Neutrophil (primary cell): ENCODE measurements around the gene ANKS1A.

Source experiments
- H3K27ac ChIP-seq: fragments of 200-600 bp; sonication (generic); 2 replicates; pipeline ENCODE4 v1.5.1; 2016; ENCODE audit warnings: mild to moderate bottlenecking, moderate library complexity
- H3K27me3 ChIP-seq: fragments of 200-600 bp; sonication (generic); 2 replicates; pipeline ENCODE4 v1.6.0; 2016; ENCODE audit warnings: mild to moderate bottlenecking
- H3K36me3 ChIP-seq: fragments of 200-600 bp; sonication (generic); 2 replicates; pipeline ENCODE4 v1.5.1; 2017
- H3K4me1 ChIP-seq, 2 experiments: fragments of 200-600 bp in 1 of 2; sonication (generic) in 1 of 2; 1 replicate in 1 of 2; 2 replicates in 1 of 2; pipeline versions ENCODE4 v1.5.1 to v1.6.1; 2013 to 2016; ENCODE audit warnings: low read depth in 1 of 2, low read length in 1 of 2, mild to moderate bottlenecking in 1 of 2, moderate library complexity in 1 of 2; ENCODE audit not compliant: control insufficient read depth in 1 of 2, insufficient read depth in 1 of 2
- H3K4me3 ChIP-seq, 2 experiments: fragments of 200-600 bp in 1 of 2; sonication (generic) in 1 of 2; 1 replicate in 1 of 2; 2 replicates in 1 of 2; pipeline ENCODE4 v1.5.1; 2013 to 2016; ENCODE audit warnings: low read depth in 1 of 2, low read length in 1 of 2, mild to moderate bottlenecking in 1 of 2, moderate library complexity in 1 of 2
- H3K9me3 ChIP-seq: fragments of 200-600 bp; sonication (generic); 2 replicates; pipeline ENCODE4 v1.5.1; 2016
- TF ChIP-seq, protein P1 (sequence below): fragments of 200-600 bp; sonication (generic); IDR thresholded peaks from 2 replicates; pipeline ENCODE4 v1.5.1; 2016; ENCODE audit warnings: antibody characterized with exemption

The ANKS1A gene

GRCh38 chr6:35023091-35024000 is 134.3 kb downstream of the ANKS1A start:
- Histone ChIP-seq H3K4me3 (no peak overlapping the region), H3K27me3 (no peaks in the 10 kb centered on the region), H3K9me3 (no peaks in the 10 kb centered on the region), H3K27ac (no peak overlapping the region), H3K4me1 (peaks cover 0 to 10% of the 10 kb centered on the region in 2 experiments), H3K36me3 (peaks cover 59% of the 10 kb centered on the region)
- TF ChIP-seq, protein P1, sequence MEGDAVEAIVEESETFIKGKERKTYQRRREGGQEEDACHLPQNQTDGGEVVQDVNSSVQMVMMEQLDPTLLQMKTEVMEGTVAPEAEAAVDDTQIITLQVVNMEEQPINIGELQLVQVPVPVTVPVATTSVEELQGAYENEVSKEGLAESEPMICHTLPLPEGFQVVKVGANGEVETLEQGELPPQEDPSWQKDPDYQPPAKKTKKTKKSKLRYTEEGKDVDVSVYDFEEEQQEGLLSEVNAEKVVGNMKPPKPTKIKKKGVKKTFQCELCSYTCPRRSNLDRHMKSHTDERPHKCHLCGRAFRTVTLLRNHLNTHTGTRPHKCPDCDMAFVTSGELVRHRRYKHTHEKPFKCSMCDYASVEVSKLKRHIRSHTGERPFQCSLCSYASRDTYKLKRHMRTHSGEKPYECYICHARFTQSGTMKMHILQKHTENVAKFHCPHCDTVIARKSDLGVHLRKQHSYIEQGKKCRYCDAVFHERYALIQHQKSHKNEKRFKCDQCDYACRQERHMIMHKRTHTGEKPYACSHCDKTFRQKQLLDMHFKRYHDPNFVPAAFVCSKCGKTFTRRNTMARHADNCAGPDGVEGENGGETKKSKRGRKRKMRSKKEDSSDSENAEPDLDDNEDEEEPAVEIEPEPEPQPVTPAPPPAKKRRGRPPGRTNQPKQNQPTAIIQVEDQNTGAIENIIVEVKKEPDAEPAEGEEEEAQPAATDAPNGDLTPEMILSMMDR: no peak

DNA sequence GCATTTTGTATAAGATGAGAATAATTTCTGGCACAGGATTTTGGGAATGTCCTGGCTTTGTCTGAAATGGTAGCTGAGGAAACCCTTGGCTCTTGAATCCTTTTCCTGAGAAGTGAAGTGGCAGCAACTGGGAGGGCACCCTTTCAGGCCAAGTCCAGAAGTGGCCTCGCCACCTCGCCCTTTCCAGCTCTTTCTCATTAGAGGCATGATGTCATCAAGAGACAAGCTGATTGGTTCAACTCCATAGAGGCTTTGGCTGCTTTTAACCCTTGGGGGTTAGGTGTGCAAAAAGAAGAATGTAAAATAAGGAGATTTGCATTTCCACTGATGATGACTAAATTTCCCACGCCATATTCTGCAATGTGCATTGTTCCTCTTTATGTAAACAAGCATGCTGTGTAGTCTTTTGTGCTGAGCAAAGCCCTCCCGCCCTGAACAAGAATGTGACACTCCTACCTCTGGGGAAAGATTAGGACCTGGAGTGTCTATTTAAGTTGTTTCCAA is 135.5 kb downstream of the ANKS1A start:
- Histone ChIP-seq H3K27me3 (no peaks in the 10 kb centered on the region), H3K27ac (peak overlapping the region; percentile 36), H3K9me3 (no peaks in the 10 kb centered on the region), H3K36me3 (peaks cover 47% of the 10 kb centered on the region), H3K4me3 (no peak overlapping the region), H3K4me1 (peaks cover 0 to 10% of the 10 kb centered on the region in 2 experiments)
- TF ChIP-seq, protein P1: no peak

- H3K27me3 ChIP-seq: no peaks in the 10 kb centered on the region
- TF ChIP-seq, protein P1: no peak
- H3K9me3 ChIP-seq: no peaks in the 10 kb centered on the region
- H3K4me1 ChIP-seq: peaks cover 3 to 17% of the 10 kb centered on the region in 2 experiments
- H3K36me3 ChIP-seq: peaks cover 38% of the 10 kb centered on the region
- no peak overlapping the region for H3K27ac ChIP-seq
- H3K4me3 ChIP-seq: no peak overlapping the region
Observed at GRCh38 chr6:35025232-35026188, 136.5 kb downstream of the ANKS1A start.

DNA sequence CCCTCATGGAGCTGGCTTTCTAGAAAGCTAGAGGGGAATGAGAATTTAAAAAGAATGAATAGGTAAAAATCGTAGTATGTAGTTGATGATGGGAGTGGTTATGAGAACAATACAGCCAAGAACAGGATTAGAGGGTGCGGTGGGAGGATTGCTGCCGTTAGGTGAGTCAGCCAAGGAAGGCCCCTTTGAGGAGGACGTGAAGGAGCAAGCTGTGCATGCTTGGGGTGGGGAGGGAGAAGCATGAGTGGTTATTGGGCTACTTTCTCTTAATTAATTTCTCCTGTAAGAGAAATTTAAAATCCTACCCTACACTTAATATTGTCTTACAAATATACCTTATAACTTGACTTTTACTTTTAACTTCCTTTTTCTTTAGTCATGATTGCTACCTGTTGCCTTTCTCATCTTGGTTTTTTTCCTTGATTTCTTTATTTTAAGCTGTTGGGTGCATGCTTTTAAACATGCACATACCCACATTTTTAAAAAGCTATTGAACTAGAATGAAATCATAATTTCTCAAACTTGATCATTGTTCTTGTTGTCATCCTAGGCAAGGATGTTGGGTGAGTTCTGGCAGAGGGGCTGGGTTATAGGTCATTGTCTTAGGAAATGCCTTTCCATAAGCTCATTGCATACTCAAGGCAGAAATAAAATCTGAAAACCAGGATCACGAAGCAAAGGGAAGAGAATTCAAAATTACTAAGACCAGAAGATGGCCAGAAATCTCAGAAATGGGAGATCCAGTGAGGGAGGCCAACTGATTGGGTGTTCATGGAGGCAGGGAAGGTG is 137.6 kb downstream of the ANKS1A start:
- peaks cover 3 to 17% of the 10 kb centered on the region in 2 experiments for H3K4me1 ChIP-seq
- no peaks in the 10 kb centered on the region for H3K27me3 ChIP-seq
- TF ChIP-seq, protein P1: no peak
- peaks cover 27% of the 10 kb centered on the region for H3K36me3 ChIP-seq
- no peak overlapping the region for H3K4me3 ChIP-seq
- H3K9me3 ChIP-seq: no peaks in the 10 kb centered on the region
- no peak overlapping the region for H3K27ac ChIP-seq

DNA sequence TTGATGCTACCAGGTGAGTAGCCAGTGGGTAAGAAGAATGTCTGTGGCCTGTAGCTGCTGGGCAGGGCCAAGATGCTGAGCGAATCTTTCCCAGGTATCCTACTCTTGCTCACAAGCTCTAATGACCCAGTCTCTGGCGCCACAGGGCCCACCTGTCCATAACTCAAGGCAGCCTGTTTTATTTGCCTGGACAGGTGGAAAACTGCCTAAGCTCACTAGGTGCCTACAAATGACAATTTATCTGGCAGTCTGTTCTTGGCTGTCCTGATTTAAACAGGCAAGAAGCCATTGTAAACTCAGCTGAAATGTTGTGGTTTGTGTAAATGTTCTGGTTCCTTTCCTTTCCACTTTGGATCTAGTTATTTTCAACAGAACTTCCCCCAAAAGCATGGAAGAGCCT is 138.8 kb downstream of the ANKS1A start:
- Histone ChIP-seq H3K36me3 (peaks cover 17% of the 10 kb centered on the region), H3K9me3 (no peaks in the 10 kb centered on the region), H3K4me1 (peaks cover 3 to 17% of the 10 kb centered on the region in 2 experiments), H3K27me3 (no peaks in the 10 kb centered on the region), H3K27ac (no peak overlapping the region), H3K4me3 (no peak overlapping the region)
- TF ChIP-seq, protein P1: no peak
